ENCODE measurements around the gene NFYC.
A peak's percentile ranks its signal among the peaks of the same experiment; 100 is the strongest.

NFYC gene

GRCh38 chr1:40691538-40692428 lies at the start of gene NFYC:
Gene NFYC, plus strand, starts transcription at chr1:40691704. Its CDS starts 47,140 bp downstream, at chr1:40738844.
- peak; percentile 96 for DNase-seq (ENCODE audit: low spot score)

- no peak for DNase-seq (ENCODE audit: low spot score)
These were observed 46.3 kb upstream of the NFYC start for GRCh38 chr1:40645118-40645680.

GRCh38 chr1:40646315-40646714 lies 45.2 kb upstream of the NFYC start:
- no peak for DNase-seq (ENCODE audit: low spot score)

- no peak for DNase-seq (ENCODE audit: low spot score)
These were observed 43.3 kb upstream of the NFYC start for GRCh38 chr1:40648200-40648599.

- no peak for DNase-seq (ENCODE audit: low spot score)
These were observed 42.4 kb upstream of the NFYC start for GRCh38 chr1:40648928-40649591.

GRCh38 chr1:40649592-40649930 lies 41.9 kb upstream of the NFYC start:
- DNase-seq (ENCODE audit: low spot score) = no peak

GRCh38 chr1:40650075-40650474 lies 41.4 kb upstream of the NFYC start:
- DNase-seq (ENCODE audit: low spot score) = peak; percentile 64

- no peak for DNase-seq (ENCODE audit: low spot score)
These were observed 40.2 kb upstream of the NFYC start for GRCh38 chr1:40651138-40651857.

- DNase-seq (ENCODE audit: low spot score) = no peak
These were observed 39.0 kb upstream of the NFYC start for GRCh38 chr1:40652468-40652867.

- DNase-seq (ENCODE audit: low spot score) = no peak
These were observed 38.5 kb upstream of the NFYC start for GRCh38 chr1:40652979-40653378.

GRCh38 chr1:40653851-40654537 lies 37.5 kb upstream of the NFYC start:
- no peak for DNase-seq (ENCODE audit: low spot score)

- DNase-seq (ENCODE audit: low spot score) = no peak
These were observed 34.5 kb upstream of the NFYC start for GRCh38 chr1:40657046-40657445.

- no peak for DNase-seq (ENCODE audit: low spot score)
These were observed 32.5 kb upstream of the NFYC start for GRCh38 chr1:40658751-40659648.

GRCh38 chr1:40659649-40659947 lies 31.9 kb upstream of the NFYC start:
- no peak for DNase-seq (ENCODE audit: low spot score)

- no peak for DNase-seq (ENCODE audit: low spot score)
These were observed 29.8 kb upstream of the NFYC start for GRCh38 chr1:40661678-40662077.

GRCh38 chr1:40662151-40662550 lies 29.4 kb upstream of the NFYC start:
- DNase-seq (ENCODE audit: low spot score) = no peak

- DNase-seq (ENCODE audit: low spot score) = no peak
These were observed 28.6 kb upstream of the NFYC start for GRCh38 chr1:40662864-40663263.

GRCh38 chr1:40663324-40664166 lies 28.0 kb upstream of the NFYC start:
- DNase-seq (ENCODE audit: low spot score) = no peak

GRCh38 chr1:40664167-40664537 lies 27.4 kb upstream of the NFYC start:
- DNase-seq (ENCODE audit: low spot score) = no peak

- DNase-seq (ENCODE audit: low spot score) = no peak
These were observed 26.7 kb upstream of the NFYC start for GRCh38 chr1:40664791-40665190.
